ENCODE measurements around the gene TTYH2.
A peak's percentile ranks its signal among the peaks of the same experiment; 100 is the strongest.
"Not testable (repeated sequence)": the region's sequence is repeated elsewhere in the genome, so short reads cannot be mapped to it uniquely, and the experiment has no call there.

Gene TTYH2

DNA sequence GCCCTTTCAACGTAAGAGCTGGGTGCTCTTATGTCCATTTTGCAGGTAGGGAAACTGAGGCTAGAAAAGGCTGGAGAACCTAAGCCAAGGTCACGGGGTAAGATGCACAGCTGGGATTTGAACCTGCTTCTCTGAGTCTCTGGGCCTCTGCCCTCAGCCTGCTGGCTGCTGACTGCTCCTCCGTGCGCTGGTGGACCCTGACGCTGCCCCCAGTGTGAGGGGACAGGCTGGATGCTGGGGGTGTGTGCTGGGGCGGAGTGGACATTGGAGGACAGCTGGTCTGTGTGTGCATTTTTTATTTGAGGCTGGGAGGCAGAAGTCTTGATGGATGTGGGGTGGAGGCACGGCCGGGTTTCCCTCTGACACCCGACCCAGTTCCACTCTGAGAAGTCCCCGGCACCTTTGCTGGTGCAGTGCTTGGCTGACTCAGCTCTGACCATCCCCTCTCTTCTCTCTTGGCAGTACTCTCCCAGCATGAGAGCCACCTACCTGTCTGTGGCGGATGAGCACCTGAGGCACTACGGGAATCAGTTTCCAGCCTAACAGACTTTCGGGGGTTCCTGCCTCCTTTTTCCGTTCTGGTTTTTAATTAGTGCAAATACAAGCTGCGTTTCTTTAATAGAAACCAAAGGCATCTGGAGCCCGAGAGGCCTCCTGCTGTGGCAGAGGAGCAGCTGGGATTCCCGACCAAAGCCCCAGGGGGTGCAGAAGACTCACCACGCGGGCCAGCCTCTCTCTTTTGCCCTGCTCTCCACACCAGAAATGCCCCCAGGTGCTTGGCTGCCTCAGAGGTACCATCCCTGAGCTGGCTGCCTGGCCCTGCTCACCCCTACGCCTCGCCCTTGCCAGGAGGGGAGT is 46.5 kb downstream of the TTYH2 start:
- no peak for DNase-seq (ENCODE audit: low read depth in 2 of 2)

DNA sequence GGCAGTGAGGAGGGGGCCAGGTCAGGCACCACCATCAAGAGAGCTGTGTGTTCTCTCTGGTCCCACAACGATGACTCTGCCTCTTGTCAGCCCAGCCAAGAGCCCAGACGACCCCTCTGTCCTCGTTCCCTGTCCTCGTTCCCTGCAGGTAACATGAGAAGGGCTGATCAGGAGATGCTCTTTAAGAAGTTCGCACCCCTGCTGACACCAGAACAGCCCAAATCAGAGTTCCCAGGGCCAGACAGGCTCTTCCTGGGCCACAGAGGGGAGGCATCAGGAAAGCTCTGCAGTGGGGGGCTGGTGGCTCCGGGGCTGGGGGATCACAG is 47.1 kb downstream of the TTYH2 start:
- no peak for DNase-seq (ENCODE audit: low read depth in 2 of 2)

DNA sequence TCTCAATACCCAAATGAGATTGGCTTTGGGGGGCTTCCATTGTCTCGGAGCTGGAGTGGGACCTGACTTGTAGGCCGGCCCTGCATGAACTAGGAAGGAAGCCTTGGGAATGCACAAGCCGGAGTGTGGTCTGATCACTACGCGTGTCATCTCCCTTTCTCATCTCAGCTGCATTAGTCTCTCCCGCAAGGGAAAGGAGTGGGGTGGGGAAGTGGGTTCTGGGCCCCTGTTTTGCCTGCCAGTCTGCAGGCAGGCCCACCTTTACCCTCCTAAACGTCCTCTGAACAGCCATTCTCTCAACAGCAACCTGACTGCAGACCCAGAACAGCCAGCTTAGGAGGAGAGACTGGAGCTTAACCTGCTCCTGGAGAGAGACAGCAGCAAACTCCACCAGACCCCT is 49.2 kb downstream of the TTYH2 start:
- no peak for DNase-seq (ENCODE audit: low read depth in 2 of 2)

DNA sequence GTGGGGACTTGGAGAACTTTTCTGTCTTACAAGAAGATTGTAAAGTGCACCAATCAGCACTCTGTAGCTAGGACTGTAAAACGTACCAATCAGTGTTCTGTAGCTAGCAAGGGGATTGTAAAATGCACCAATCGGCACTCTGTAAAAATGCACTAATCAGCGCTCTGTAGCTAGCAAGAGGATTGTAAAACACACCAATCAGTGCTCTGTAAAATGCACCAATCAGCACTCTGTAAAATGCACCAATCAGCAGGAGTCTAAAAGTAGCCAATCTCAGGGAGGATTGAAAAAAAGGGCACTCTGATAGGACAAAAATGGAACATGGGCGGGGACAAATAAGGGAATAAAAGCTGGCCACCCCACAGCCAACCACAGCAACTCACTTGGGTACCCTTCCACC is 53.7 kb downstream of the TTYH2 start:
- DNase-seq (ENCODE audit: low read depth in 2 of 2) = not testable (repeated sequence)

DNA sequence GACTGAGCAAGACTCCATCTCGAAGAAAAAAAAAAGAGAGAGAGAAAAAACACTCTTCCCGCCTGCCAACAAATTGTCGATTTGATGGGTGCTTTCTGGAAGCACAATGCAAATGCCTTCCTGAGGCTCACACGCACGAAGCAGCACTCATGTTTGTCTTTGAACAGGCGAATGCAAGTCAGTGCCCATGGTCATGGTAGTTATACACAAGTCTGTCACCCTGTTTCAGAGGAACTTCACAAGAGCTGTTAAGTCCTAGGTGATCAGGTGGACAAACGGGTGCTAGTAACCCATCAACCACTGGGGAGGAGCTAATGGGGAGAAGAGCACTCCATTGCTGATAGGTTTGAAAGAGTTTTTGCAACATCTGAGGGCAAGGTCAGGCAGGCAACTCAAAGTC is 54.2 kb downstream of the TTYH2 start:
- DNase-seq (ENCODE audit: low read depth in 2 of 2) = no peak

DNA sequence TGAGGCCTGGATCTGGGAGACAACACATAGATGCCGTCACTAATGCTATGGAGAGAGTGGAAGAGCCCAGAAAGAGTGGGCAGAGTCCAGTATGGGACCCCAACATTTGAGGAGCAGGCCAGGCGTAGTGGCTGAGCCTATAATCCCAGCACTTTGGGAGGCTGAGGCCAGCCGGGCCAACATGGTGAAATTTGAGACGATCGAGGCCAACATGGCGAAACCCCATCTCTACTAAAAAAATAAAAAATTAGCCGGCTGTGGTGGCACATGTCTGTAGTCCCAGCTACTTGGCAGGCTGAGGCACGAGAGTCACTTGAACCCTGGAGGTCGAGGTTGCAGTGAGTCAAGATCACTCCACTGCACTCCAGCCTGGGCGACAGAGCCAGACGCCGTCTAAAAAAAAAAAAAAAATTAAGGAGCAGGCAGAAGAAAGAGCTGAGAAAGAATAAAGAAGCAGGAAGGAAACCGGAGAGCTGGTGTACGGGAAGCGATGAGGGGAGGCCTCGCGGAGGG is 54.7 kb downstream of the TTYH2 start:
- no peak for DNase-seq (ENCODE audit: low read depth in 2 of 2)

DNA sequence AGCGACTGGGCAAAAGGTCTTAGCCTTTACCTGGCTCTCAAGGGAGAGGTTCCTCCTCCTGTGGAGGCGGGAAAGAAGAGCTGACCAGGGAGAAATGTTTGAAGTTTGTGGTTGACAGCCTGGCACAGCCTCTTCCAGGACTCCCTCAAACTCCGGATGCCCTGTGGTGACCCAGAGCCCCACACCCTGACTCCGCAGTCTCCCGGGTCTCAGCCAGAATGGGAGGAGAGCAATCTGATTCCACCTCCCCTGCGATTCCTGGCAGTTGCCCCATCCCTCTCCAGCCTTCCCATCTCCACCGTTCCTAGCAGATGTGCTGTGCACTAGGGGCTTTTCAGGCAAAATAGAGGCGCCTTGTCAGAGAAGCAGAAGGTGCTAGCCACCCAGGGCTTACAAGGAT is 55.2 kb downstream of the TTYH2 start:
- no peak for DNase-seq (ENCODE audit: low read depth in 2 of 2)

DNA sequence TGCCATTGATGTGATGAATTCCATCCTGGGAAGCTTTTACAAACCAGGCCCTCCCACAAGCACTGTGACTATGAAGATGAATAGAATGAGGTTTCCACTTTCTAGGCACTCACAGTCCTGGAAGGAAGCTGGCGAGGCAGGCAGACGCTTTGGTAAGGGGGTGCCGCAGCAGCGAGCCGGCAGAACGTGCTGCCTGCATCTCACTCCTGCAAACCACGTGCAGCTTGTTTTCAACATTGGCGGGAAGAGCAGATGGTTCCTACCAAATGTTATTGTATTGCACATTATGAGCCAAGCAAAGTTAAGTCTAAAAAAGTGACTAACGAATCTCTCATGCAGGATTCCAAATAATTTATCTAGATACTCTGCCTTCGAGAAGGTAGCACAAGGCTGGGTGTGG is 57.0 kb downstream of the TTYH2 start:
- DNase-seq (ENCODE audit: low read depth in 2 of 2) = no peak

DNA sequence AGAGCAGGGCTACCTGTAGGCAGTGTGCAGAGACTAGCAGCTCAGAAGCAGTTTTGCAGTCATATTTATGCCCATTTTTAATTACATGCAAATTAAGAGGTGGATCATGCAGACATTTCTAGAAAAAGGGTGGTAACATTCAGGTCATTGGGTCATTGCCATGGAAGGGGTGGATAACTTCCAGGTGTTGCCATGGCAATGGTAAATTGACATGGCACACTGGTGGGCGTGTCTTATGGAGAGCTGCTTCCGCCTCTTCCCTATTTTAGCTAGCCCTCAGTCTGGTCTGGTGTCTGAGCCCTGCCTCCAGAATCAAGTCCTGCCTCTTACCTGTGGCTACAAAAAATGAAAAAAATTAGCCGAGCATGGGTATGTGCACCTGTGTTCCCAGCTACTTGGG is 57.9 kb downstream of the TTYH2 start:
- no peak for DNase-seq (ENCODE audit: low read depth in 2 of 2)

DNA sequence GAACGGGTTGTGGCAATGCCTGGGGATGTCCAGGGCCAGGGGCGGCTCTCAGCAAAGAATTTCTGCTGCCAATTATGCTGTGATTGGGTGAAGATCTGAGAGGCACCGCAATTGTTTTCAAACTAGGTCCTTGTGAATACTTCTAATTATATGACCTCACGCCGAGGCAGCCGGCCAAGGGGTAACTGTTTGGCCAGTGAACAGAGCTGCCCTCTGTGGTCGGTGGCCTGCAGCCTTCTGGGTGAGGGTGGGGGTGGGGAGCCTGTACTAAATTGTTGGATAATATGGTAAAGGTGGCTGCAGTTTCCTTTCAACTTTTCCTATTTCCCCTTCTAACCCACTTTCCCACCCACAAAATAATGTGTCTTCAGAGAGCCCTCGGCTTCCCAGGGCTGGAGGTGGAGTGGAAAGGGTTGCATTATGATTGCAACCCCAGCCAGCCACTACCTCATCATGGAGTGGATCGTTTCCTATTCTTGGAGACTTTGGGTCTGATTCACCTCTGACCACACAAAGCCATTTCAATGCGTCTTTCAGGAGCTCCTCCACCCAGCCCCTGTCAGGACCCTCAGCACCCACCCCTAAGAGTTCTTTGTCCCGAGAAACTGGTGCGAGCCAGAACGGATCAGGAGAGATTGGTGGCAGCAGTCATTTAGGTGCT is 58.7 kb downstream of the TTYH2 start:
- no peak for DNase-seq (ENCODE audit: low read depth in 2 of 2)

DNA sequence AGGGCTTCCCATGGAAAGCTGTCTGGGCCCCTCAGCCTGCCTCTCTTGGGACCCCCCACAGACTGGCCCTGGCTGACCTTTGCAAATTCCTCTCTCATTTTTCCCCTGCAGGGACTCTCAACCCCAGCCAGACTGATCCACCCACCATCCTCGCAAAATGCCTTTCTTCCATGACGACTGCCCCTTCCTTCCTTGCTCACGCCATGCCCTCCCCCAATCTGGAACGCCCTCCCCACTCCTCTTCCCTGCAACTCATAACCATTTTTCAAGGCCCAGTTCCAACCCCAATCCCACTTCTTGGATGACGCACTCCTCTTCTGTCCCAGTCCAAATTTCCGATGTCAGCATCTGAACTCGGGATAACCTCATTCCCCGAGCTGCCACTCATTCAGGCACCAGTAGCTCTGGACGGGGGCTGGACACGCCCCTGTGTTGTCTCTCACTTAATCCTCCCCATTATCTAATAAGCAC is 59.4 kb downstream of the TTYH2 start:
- DNase-seq (ENCODE audit: low read depth in 2 of 2) = no peak

DNA sequence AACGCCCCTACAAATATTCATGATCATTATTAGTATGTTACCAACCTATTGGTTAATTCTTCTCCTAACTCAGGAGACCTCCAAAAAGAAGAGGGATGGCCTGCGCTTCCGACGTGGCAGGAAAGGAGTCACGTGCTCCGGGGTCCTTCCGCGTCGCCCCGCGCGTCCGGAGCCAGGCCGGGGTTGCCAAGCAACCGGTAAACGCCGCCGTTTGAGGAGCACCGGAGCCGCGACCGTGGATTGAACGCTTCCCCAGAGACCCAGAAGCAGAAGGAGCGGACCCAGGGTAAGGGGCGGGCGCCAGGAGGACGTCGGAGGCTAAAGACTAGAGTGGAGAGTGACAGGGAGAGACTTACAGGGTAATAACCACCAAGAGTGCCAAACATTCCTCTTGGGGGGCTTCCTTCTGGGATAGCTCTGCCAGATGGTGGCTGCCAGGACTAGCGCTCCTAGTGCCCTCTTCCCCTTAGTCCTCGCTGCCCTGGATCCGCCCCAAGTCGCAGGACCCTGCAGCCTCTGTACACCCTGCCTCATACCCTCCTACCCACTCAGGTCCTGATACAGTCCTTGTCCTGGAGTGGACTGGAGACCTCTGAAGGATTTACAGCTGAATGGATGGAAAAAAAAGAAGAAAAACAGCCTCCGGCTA is 60.8 kb downstream of the TTYH2 start, which contains the start of gene DNAI2:
DNAI2 (plus strand) TSS at position 175 of the 649 bp plus-strand sequence. CDS start 7,584 bp downstream, outside the sequence.
- DNase-seq (ENCODE audit: low read depth in 2 of 2) = no peak

DNA sequence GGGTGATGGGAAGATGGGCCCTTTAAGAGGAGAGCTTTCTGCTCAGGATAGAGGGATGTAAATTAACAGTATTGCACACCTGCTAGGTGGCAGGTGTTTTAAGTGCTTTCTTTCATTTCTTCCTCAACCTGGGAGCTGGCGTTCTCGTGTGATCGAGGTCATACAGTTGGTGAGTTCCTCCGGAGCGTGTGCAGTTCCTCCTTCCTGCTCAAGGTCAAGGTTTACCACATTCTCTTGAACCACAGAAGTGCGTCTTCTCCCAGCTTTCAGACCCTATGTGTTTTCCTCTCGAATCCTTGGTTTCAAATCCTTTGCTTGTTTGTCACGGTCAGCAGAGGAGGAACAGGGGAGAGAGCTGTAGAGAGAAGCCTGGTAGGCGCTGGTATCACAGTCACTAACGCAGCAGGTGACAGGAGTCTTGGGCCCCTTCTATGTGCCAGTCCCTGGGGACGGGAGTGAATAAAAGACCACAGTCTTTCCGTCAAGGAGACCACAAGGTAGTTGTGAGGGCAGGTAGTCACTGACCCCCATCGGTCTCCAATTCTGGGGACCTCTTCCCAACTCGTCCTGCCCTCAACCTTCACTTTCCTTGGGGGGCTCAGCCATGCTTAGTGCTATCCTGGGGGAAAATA is 61.5 kb downstream of the TTYH2 start:
- no peak for DNase-seq (ENCODE audit: low read depth in 2 of 2)

DNA sequence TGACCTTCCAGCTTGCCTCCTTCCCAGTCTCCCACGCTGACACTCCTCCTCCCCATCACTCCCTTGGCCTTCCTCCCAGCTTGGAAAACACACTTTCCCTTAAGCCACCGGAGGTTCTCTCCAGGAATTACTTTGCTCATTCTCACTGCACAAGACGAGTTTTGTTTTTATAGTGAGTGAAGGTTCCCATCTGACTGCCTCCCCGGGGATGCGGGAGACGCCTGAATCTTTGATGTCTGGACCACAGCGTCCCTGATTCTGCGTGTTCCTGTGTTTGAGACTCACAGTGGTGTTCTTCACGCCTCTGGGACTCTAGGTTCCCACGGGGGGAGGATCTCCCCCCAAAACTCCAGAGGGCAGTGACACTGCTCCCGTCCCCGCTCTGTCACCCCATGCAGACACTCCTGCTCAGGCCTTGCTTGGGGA is 62.7 kb downstream of the TTYH2 start:
- DNase-seq (ENCODE audit: low read depth in 2 of 2) = no peak

DNA sequence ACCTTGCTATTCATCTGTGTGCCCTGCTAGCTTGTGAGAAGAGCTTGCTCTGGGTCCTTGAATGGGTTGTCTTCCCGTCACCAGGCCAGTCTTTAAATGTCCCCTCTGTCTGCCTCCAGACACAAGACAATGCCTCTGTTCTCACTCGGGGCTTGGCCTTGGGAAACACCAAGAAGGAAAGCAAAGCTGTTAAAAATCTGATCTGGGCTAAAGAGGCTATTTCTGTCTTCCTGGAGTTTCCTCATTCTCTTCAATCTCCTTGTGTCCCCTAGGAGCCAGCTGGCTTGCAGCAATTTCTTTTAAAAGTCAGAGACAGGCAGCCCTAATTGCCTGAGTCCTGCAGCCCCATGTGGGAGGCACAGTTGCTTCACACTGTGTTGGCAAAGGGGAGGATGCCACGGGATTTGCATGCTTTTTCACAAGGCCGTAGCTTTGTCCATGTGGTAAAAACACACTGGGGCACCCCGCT is 63.2 kb downstream of the TTYH2 start:
- no peak for DNase-seq (ENCODE audit: low read depth in 2 of 2)

DNA sequence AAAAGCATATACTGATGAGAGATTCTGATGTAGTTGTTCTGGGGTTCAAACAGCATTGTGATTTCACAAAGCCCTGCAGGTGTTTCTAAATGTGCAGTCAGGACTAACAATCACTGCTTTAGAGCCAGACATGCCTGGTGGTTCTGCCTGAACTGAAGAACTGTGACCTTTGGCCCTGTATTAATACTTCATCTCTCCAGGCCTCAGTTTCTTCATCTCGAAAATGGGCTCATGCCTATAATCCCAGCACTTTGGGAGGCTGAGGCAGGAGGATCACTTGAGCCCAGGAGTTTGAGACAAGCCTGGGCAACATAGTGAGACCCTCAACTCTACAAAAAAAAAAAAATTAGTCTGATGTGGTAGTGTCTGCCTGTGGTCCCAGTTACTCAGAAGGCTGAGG is 64.6 kb downstream of the TTYH2 start:
- no peak for DNase-seq (ENCODE audit: low read depth in 2 of 2)

DNA sequence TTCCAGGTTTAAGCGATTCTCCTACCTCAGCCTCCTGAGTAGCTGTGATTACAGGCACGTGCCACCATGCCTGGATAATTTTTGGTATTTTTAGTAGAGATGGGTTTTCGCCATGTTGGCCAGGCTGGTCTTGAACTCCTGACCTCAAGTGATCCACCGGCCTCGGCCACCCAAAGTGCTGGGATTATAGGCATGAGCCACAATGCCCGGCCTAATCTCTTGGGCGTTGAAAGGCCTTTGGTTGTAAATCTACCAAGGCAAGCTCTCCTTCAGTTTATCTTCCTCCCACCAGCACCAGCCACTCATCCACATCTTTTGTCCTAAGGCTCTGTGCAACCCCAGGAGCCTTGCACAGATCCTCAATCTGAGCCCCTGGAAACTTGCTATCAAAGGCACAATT is 66.2 kb downstream of the TTYH2 start:
- DNase-seq (ENCODE audit: low read depth in 2 of 2) = not testable (repeated sequence)

DNA sequence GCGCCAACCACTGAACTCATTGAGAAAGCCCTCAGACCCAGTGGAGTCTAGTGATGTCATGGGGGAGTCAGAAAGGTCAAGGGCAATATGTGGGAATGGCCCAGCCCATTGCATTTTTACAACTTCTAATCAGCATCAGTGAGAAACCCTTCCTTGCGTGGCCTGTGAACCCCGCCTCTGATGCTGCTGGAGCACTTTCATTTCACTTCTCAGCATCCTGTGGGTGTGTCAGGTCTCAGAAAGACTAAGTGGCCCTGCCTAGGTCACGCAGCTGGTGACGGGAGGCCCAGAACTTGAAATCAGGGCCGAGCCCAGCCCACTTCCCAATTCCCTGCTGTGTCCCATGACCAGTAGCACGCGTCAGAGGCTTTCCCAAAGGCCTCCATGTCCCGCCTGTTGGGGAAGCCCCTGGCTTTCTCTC is 66.7 kb downstream of the TTYH2 start:
- DNase-seq (ENCODE audit: low read depth in 2 of 2) = peak in 1 of 2 donors; percentile 47

DNA sequence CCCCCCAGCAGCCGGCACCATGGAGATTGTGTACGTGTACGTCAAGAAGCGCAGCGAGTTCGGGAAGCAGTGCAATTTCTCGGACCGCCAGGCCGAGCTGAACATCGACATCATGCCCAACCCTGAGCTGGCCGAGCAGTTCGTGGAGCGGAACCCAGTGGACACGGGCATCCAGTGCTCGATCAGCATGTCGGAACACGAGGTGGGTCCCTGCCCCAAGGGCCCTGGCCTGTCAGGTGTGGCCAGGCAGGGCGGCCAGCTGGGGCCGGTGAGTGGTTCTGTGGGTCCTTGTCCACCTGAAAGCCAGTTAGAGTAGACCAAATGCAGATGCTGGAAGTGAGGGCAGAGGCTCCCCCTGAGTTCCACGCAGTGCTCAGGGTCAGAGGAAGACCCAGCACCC is 68.4 kb downstream of the TTYH2 start:
- DNase-seq (ENCODE audit: low read depth in 2 of 2) = no peak

DNA sequence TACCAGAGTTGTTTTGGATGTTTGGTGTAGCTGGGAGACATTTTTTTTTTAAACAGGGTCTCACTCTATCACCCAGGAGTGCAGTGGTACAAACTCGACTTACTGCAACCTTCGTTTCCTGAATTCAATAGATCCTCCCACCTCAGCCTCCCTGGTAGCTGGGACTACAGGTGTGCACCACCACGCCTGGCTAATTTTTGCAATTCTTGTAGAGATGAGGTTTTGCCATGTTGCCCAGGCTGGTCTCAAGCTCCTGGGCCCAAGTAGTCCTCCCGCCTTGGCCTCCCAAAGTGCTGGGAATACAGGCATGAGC is 68.9 kb downstream of the TTYH2 start:
- DNase-seq (ENCODE audit: low read depth in 2 of 2) = not testable (repeated sequence)

DNA sequence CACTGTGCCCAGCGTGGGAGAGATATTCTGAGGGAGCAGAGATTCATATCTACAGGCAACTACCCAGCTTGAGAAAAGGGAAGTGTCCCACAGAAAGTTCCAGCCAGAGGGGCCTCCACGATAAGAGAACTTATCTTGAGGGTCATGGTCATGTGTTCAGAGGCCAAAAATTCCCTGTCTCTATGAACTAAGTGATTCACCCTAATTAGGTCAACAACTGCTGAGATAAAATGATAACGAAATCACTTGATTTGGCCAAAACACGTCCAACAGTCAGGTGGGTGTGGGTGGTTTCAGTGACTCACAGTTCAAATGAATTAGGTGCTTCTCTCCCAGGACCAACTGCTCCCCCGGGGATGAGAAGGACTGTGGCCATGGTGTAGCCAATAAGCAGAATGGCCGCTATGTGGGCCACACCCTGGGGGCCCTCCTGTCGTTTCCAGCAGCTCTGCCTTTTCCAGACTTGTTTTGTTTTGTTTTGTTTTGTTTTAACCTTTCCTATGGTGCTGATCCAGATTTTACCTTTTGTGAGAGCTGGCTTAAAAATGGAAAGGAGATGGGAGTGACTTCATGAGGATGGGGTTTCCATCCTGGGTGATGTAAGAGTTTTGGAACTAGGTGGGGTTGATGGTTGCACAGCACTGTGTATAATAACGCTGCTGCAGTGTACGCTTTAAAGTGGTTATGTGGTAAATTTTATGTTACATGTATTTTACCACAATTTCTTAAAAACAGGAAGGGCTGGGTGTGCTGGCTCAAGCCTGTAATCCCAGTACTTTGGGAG is 69.4 kb downstream of the TTYH2 start:
- DNase-seq (ENCODE audit: low read depth in 2 of 2) = peak in 1 of 2 donors; percentile 35

Measured in activated CD8-positive, alpha-beta memory T cell treated with anti-CD3 and anti-CD28 coated beads for 4 hours (primary cell).